HG02798 (cell line): ENCODE data around the gene PTRH1.
"Not testable (repeated sequence)": the region's sequence is repeated elsewhere in the genome, so short reads cannot be mapped to it uniquely, and the experiment has no call there.

Source experiments
- ATAC-seq: cut with Tn5 transposase; IDR thresholded peaks from one replicate; pipeline ENCODE4 v1.9.1; 2021; ENCODE audit warnings: mild to moderate bottlenecking; ENCODE audit not compliant: unreplicated experiment, poor library complexity

The PTRH1 gene

GRCh38 chr9:127715470-127716337 lies at the start of gene PTRH1, which contains the start of gene TTC16:
Gene PTRH1, minus strand, starts transcription at chr9:127715663. Its CDS starts 24 bp downstream, at chr9:127715639.
Gene TTC16, plus strand, starts transcription at chr9:127716079. Its CDS starts 67 bp downstream, at chr9:127716146.
- peak; percentile 96 for ATAC-seq

- ATAC-seq, result no peak
These were observed 48.5 kb upstream of the PTRH1 start for GRCh38 chr9:127763918-127764384.

- ATAC-seq, result no peak
These were observed 46.7 kb upstream of the PTRH1 start for GRCh38 chr9:127762111-127762676.

- no peak for ATAC-seq
These were observed 46.1 kb upstream of the PTRH1 start for GRCh38 chr9:127761491-127761956.

GRCh38 chr9:127761061-127761460 lies 45.6 kb upstream of the PTRH1 start:
- no peak for ATAC-seq

- ATAC-seq, result no peak
These were observed 43.4 kb upstream of the PTRH1 start for GRCh38 chr9:127758843-127759242.

GRCh38 chr9:127756776-127757175 lies 41.3 kb upstream of the PTRH1 start:
- ATAC-seq, result not testable (repeated sequence)

GRCh38 chr9:127756233-127756632 lies 40.8 kb upstream of the PTRH1 start:
- no peak for ATAC-seq

GRCh38 chr9:127755061-127756060 lies 39.9 kb upstream of the PTRH1 start:
- ATAC-seq, result no peak

GRCh38 chr9:127754099-127755060 lies 38.9 kb upstream of the PTRH1 start:
- no peak for ATAC-seq

- ATAC-seq, result no peak
These were observed 38.2 kb upstream of the PTRH1 start for GRCh38 chr9:127753622-127754021.

GRCh38 chr9:127753148-127753547 lies 37.7 kb upstream of the PTRH1 start:
- no peak for ATAC-seq

- ATAC-seq, result no peak
These were observed 36.0 kb upstream of the PTRH1 start for GRCh38 chr9:127751269-127752054.

GRCh38 chr9:127749090-127749787 lies 33.8 kb upstream of the PTRH1 start:
- no peak for ATAC-seq

GRCh38 chr9:127746959-127747569 lies 31.6 kb upstream of the PTRH1 start:
- ATAC-seq, result no peak

GRCh38 chr9:127744398-127745110 lies 29.1 kb upstream of the PTRH1 start:
- ATAC-seq, result no peak
